Neural progenitor cell (in vitro differentiated cells): Measurements from ENCODE around the gene TGIF2. TPM values are rescaled to one million over a fixed set of nuclear protein-coding genes. Genes with fewer than 3 reads are reported as not detected.
"Not testable (repeated sequence)": the region's sequence is repeated elsewhere in the genome, so short reads cannot be mapped to it uniquely, and the experiment has no call there.

Experiments used
- DNase-seq: peaks from one replicate; pipeline ENCODE4 v3.0.0-alpha.2; 2016; ENCODE audit warnings: low spot score
- H2AFZ ChIP-seq: fragments of 200-600 bp; sonication (generic); replicated peaks from 2 replicates; pipeline ENCODE4 v1.6.1; 2016; ENCODE audit warnings: antibody characterized with exemption
- H3F3A ChIP-seq: fragments of 200-600 bp; sonication (generic); 2 replicates; pipeline ENCODE4 v1.6.1; 2016; ENCODE audit warnings: antibody characterized with exemption, low read depth
- H3K27ac ChIP-seq: fragments of 200-600 bp; sonication (generic); 2 replicates; pipeline ENCODE4 v1.5.1; 2016; ENCODE audit warnings: mild to moderate bottlenecking
- H3K27me3 ChIP-seq: fragments of 200-600 bp; sonication (generic); 2 replicates; pipeline ENCODE4 v1.6.1; 2016; ENCODE audit warnings: mild to moderate bottlenecking, moderate library complexity
- H3K36me3 ChIP-seq: fragments of 200-600 bp; sonication (generic); 2 replicates; pipeline ENCODE4 v1.5.1; 2016
- H3K4me1 ChIP-seq: fragments of 200-600 bp; sonication (generic); 2 replicates; pipeline ENCODE4 v1.6.1; 2016; ENCODE audit warnings: mixed run types
- H3K4me2 ChIP-seq: fragments of 200-600 bp; sonication (generic); 2 replicates; pipeline ENCODE4 v1.6.1; 2016
- H3K4me3 ChIP-seq: fragments of 200-600 bp; sonication (generic); 2 replicates; pipeline ENCODE4 v1.5.1; 2016
- H3K79me2 ChIP-seq: fragments of 200-600 bp; sonication (generic); 2 replicates; pipeline ENCODE4 v1.6.1; 2016; ENCODE audit warnings: low read depth
- H3K9ac ChIP-seq: fragments of 200-600 bp; sonication (generic); 2 replicates; pipeline ENCODE4 v1.6.1; 2016
- H3K9me3 ChIP-seq: fragments of 200-600 bp; sonication (generic); 2 replicates; pipeline ENCODE4 v1.5.1; 2016; ENCODE audit warnings: low read depth
- H4K20me1 ChIP-seq: fragments of 200-600 bp; sonication (generic); 2 replicates; pipeline ENCODE4 v1.6.1; 2016; ENCODE audit warnings: low read depth
- H3K27ac Mint-ChIP-seq: 3 replicates; pipeline ENCODE4 v1.8.0; 2021; ENCODE audit warnings: mixed read lengths
- H3K27me3 Mint-ChIP-seq: 2 replicates; pipeline ENCODE4 v1.8.0; 2022; ENCODE audit warnings: low read depth, mild to moderate bottlenecking, inconsistent platforms, moderate library complexity, mixed read lengths; ENCODE audit not compliant: insufficient read depth
- H3K36me3 Mint-ChIP-seq: 3 replicates; pipeline ENCODE4 v1.8.0; 2021; ENCODE audit warnings: mixed read lengths
- H3K4me1 Mint-ChIP-seq: 3 replicates; pipeline ENCODE4 v1.8.0; 2021; ENCODE audit warnings: mixed read lengths
- H3K4me3 Mint-ChIP-seq: 3 replicates; pipeline ENCODE4 v1.8.0; 2021; ENCODE audit warnings: mild to moderate bottlenecking, moderate library complexity, mixed read lengths
- H3K9me3 Mint-ChIP-seq: 3 replicates; pipeline ENCODE4 v1.8.0; 2020; ENCODE audit warnings: mixed read lengths
- CTCF ChIP-seq: fragments of 200-600 bp; sonication (generic); IDR thresholded peaks from 2 replicates; pipeline ENCODE4 v1.5.1; 2017; ENCODE audit warnings: antibody characterized with exemption, mild to moderate bottlenecking
- EZH2 ChIP-seq: fragments of 200-600 bp; sonication (generic); IDR thresholded peaks from 2 replicates; pipeline ENCODE4 v1.6.1; 2017; ENCODE audit warnings: antibody characterized with exemption, mild to moderate bottlenecking, moderate library complexity
- EZH2phosphoT487 ChIP-seq: fragments of 200-600 bp; sonication (generic); IDR thresholded peaks from 2 replicates; pipeline ENCODE4 v1.6.1; 2017; ENCODE audit warnings: antibody characterized with exemption
- total RNA-seq: library from RNA; depleted of rRNA; stranded (reverse); fragments of >200 nt; gene quantifications from 2 replicates; pipeline ENCODE4 v1.2.3, GENCODE V29; 2015; ENCODE audit warnings: low replicate concordance

TGIF2 gene
- total RNA-seq, 1 donor from 2014 or later = 67.1 TPM

- H3K9me3 Mint-ChIP-seq = peaks cover 9% of the 10 kb centered on the region
- peaks cover 11% of the 10 kb centered on the region for H3K4me1 Mint-ChIP-seq
- no peak for DNase-seq
- Histone ChIP-seq H3K9ac (no peak overlapping the region), H3K36me3 (no peaks in the 10 kb centered on the region), H3K4me2 (no peak overlapping the region), H3K27me3 (no peaks in the 10 kb centered on the region), H3K9me3 (no peaks in the 10 kb centered on the region), H3K4me3 (no peak overlapping the region), H3F3A (peaks cover 11% of the 10 kb centered on the region), H3K79me2 (no peaks in the 10 kb centered on the region), H3K27ac (peak overlapping the region; percentile 64), H3K4me1 (peaks cover 13% of the 10 kb centered on the region), H2AFZ (no peak overlapping the region), H4K20me1 (no peaks in the 10 kb centered on the region)
- TF ChIP-seq EZH2 = no peak
- no peak for TF ChIP-seq CTCF
- no peak for TF ChIP-seq EZH2phosphoT487
- no peak overlapping the region for H3K4me3 Mint-ChIP-seq
- H3K27ac Mint-ChIP-seq = peak overlapping the region; percentile 18
- peaks cover 2% of the 10 kb centered on the region for H3K27me3 Mint-ChIP-seq
- peaks cover 2% of the 10 kb centered on the region for H3K36me3 Mint-ChIP-seq
Observed at GRCh38 chr20:36563374-36563773, 10.0 kb upstream of the TGIF2 start.

DNA sequence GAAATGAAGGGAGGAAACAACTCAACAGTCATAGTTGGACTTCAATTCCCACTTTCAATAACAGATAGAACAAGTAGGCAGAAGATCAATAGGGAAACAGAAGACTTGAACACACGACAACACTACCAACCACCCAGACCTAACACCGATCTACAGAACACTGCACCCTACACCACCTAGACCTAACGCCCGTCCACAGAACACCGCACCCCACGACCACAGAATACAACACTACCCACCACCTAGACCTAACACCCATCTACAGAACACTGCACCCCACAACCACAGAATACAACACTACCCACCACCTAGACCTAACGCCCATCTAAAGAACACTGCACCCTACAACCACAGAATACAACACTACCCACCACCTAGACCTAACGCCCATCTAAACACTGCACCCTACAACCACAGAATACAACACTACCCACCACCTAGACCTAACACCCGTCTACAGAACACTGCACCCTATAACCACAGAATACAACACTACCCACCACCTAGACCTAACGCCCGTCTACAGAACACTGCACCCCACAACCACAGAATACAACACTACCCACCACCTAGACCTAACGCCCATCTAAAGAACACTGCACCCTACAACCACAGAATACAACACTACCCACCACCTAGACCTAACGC, 9.2 kb upstream of the TGIF2 start:
- H3K4me1 Mint-ChIP-seq = peaks cover 11% of the 10 kb centered on the region
- not testable (repeated sequence) for H3K4me3 ChIP-seq, H3K9ac ChIP-seq, H3K9me3 Mint-ChIP-seq, H3K79me2 ChIP-seq, DNase-seq, H3K9me3 ChIP-seq, H4K20me1 ChIP-seq, H3K4me3 Mint-ChIP-seq, H3K36me3 Mint-ChIP-seq, H3K27me3 ChIP-seq, H3K36me3 ChIP-seq, H3K27ac ChIP-seq, H3K27me3 Mint-ChIP-seq, H3K27ac Mint-ChIP-seq, H3K4me2 ChIP-seq, H2AFZ ChIP-seq
- Histone ChIP-seq H3F3A (peaks cover 11% of the 10 kb centered on the region), H3K4me1 (peaks cover 13% of the 10 kb centered on the region)

DNA sequence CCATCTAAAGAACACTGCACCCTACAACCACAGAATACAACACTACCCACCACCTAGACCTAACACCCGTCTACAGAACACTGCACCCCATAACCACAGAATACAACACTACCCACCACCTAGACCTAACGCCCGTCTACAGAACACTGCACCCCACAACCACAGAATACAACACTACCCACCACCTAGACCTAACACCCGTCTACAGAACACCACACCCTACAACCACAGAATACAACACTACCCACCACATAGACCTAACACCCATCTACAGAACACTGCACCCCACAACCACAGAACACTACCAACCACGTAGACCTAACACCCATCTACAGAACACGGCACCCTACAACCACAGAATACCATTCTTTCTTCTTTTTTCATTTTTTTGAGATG, 8.7 kb upstream of the TGIF2 start:
- H3K9me3 Mint-ChIP-seq, DNase-seq, H3K9me3 ChIP-seq, H3K36me3 ChIP-seq, H3K27me3 ChIP-seq, H3K27ac Mint-ChIP-seq, H3K79me2 ChIP-seq, H4K20me1 ChIP-seq, H3K9ac ChIP-seq, H3K4me3 ChIP-seq, H3K27me3 Mint-ChIP-seq, H3K4me2 ChIP-seq, H3K36me3 Mint-ChIP-seq, H2AFZ ChIP-seq, H3K4me3 Mint-ChIP-seq, H3K27ac ChIP-seq: not testable (repeated sequence)
- peaks cover 14% of the 10 kb centered on the region for H3K4me1 Mint-ChIP-seq
- Histone ChIP-seq H3K4me1 (peaks cover 13% of the 10 kb centered on the region), H3F3A (peaks cover 11% of the 10 kb centered on the region)

DNA sequence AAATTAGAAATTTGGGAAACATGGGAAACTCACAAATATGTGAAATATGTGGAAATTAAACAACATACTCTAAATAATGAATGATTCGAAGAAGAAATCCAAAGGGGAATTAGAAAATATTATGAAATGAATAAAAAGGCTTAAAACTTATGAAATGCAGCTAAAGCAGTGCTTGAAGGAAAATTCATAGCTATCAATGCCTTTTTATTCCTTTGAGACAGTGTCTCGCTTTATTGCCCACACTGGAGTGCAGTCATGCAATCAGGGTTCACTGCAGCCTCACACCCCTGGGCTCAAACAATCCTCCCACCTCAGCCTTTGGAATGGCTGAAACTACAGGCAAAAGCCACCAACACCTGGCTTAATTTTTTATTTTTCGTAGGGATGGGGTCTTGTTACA, 7.9 kb upstream of the TGIF2 start:
- Histone ChIP-seq H3K36me3 (no peaks in the 10 kb centered on the region), H4K20me1 (no peaks in the 10 kb centered on the region), H3K9me3 (no peaks in the 10 kb centered on the region), H3K27ac (no peak overlapping the region), H3K79me2 (no peaks in the 10 kb centered on the region), H3F3A (peaks cover 11% of the 10 kb centered on the region), H3K27me3 (no peaks in the 10 kb centered on the region), H3K4me3 (no peak overlapping the region), H2AFZ (no peak overlapping the region), H3K4me2 (no peak overlapping the region), H3K4me1 (peaks cover 13% of the 10 kb centered on the region), H3K9ac (no peak overlapping the region)
- H3K4me3 Mint-ChIP-seq = no peak overlapping the region
- no peak overlapping the region for H3K27ac Mint-ChIP-seq
- peaks cover 2% of the 10 kb centered on the region for H3K36me3 Mint-ChIP-seq
- H3K9me3 Mint-ChIP-seq = peaks cover 9% of the 10 kb centered on the region
- peaks cover 2% of the 10 kb centered on the region for H3K27me3 Mint-ChIP-seq
- no peak for TF ChIP-seq CTCF
- TF ChIP-seq EZH2phosphoT487 = no peak
- no peak for TF ChIP-seq EZH2
- no peak for DNase-seq
- H3K4me1 Mint-ChIP-seq = peaks cover 16% of the 10 kb centered on the region
